ENCODE results near the gene PLCXD3. TPM values are rescaled to one million over a fixed set of nuclear protein-coding genes. Genes with fewer than 3 reads are reported as not detected.

Gene PLCXD3
- total and polyA plus RNA-seq, 2 of the 8 experiments (the other 6 are each of a cell fraction or from before 2014, with no cell fraction given): 0.03 to 0.07 TPM

- TF ChIP-seq KDM4A (IDR thresholded peaks at IDR 0.05; ENCODE audit: low read depth, low read length, severe bottlenecking) (no peak), POLR2AphosphoS5 (IDR thresholded peaks at IDR 0.05; ENCODE audit: low read depth, low read length) (no peak), NRF1 (IDR thresholded peaks at IDR 0.05; ENCODE audit: low read depth, low read length) (no peak), SP2 (IDR thresholded peaks at IDR 0.05; ENCODE audit: low read length) (no peak)
Observed at GRCh38 chr5:41334221-41334620, 176.2 kb downstream of the PLCXD3 start (continued).
